Measurements from ENCODE around the gene TBC1D8. TPM values are rescaled to one million over a fixed set of nuclear protein-coding genes. Genes with fewer than 3 reads are reported as not detected.
A peak's percentile ranks its signal among the peaks of the same experiment; 100 is the strongest.

Gene TBC1D8
- polyA plus RNA-seq, 3 donors = 16.1 to 78.0 (median 22.4) TPM

GRCh38 chr2:101047075-101047766 lies 104.0 kb downstream of the TBC1D8 start:
- H3K27ac Mint-ChIP-seq = peak overlapping the region in 2 of 7 donors; percentile 51
- no peak overlapping the region for H3K9ac ChIP-seq (ENCODE audit: insufficient read depth, low read length, poor library complexity, severe bottlenecking)
- H3K79me2 ChIP-seq (ENCODE audit: insufficient read depth, low read length) = no peaks in the 10 kb centered on the region
- H3K9me3 Mint-ChIP-seq = peaks cover 0 to 2% (median 1%) of the 10 kb centered on the region in 7 donors
- 85% methylated on average over 10 of the region's 12 CpGs for WGBS (ENCODE audit: insufficient coverage)
- intact Hi-C loops (cut with micrococcal nuclease) = no loop called here
- no peaks in the 10 kb centered on the region for H3K27me3 Mint-ChIP-seq (ENCODE audit: low read depth in 3 of 3)
- H2AFZ ChIP-seq (ENCODE audit: insufficient read depth, low read depth, low read length, poor library complexity, severe bottlenecking) = no peak overlapping the region
- peaks cover 27 to 61% of the 10 kb centered on the region in 2 donors for H3K36me3 ChIP-seq (replicated peaks in 1 of 2; ENCODE audit: control insufficient read depth in 1 of 2, insufficient read depth in 2 of 2, low read length in 2 of 2)
- peaks cover 26% of the 10 kb centered on the region for H3K4me1 Mint-ChIP-seq
- H3K36me3 Mint-ChIP-seq = peaks cover 51 to 58% of the 10 kb centered on the region in 2 donors
- no peak overlapping the region for H3K4me3 Mint-ChIP-seq
- no peaks in the 10 kb centered on the region for H3K9me3 ChIP-seq (replicated peaks in 1 of 2; ENCODE audit: control insufficient read depth in 1 of 2, insufficient read depth in 1 of 2, low read length in 2 of 2)
- no peak overlapping the region for H3K27ac ChIP-seq (ENCODE audit: low read depth in 1 of 2, low read length in 2 of 2)
- TF ChIP-seq CTCF (IDR thresholded peaks at IDR 0.05) = no peak
- H3K4me2 ChIP-seq (replicated peaks; ENCODE audit: extremely low read depth, low read length, poor library complexity, severe bottlenecking) = no peak overlapping the region
- H4K20me1 ChIP-seq (ENCODE audit: insufficient read depth, low read length) = peaks cover 22% of the 10 kb centered on the region
- no peak for DNase-seq
- H3K4me3 ChIP-seq (replicated peaks in 1 of 3; ENCODE audit: low read depth in 2 of 3, low read length in 3 of 3) = no peak overlapping the region
- H3K27me3 ChIP-seq (ENCODE audit: control insufficient read depth in 2 of 2, insufficient read depth in 2 of 2, low read length in 2 of 2) = no peaks in the 10 kb centered on the region
- H3K4me1 ChIP-seq (ENCODE audit: control insufficient read depth in 1 of 2, insufficient read depth in 2 of 2, low read length in 2 of 2) = peaks cover 9 to 19% of the 10 kb centered on the region in 2 donors

- Histone ChIP-seq H3K27me3 (ENCODE audit: control insufficient read depth in 2 of 2, insufficient read depth in 2 of 2, low read length in 2 of 2) (no peaks in the 10 kb centered on the region), H3K27ac (ENCODE audit: low read depth in 1 of 2, low read length in 2 of 2) (no peak overlapping the region), H3K4me3 (replicated peaks in 1 of 3; ENCODE audit: low read depth in 2 of 3, low read length in 3 of 3) (no peak overlapping the region), H4K20me1 (ENCODE audit: insufficient read depth, low read length) (peaks cover 15% of the 10 kb centered on the region), H3K4me1 (ENCODE audit: control insufficient read depth in 1 of 2, insufficient read depth in 2 of 2, low read length in 2 of 2) (peaks cover 28 to 38% of the 10 kb centered on the region in 2 donors), H3K79me2 (ENCODE audit: insufficient read depth, low read length) (no peaks in the 10 kb centered on the region), H2AFZ (ENCODE audit: insufficient read depth, low read depth, low read length, poor library complexity, severe bottlenecking) (no peak overlapping the region), H3K9ac (ENCODE audit: insufficient read depth, low read length, poor library complexity, severe bottlenecking) (no peak overlapping the region), H3K9me3 (replicated peaks in 1 of 2; ENCODE audit: control insufficient read depth in 1 of 2, insufficient read depth in 1 of 2, low read length in 2 of 2) (no peaks in the 10 kb centered on the region), H3K36me3 (replicated peaks in 1 of 2; ENCODE audit: control insufficient read depth in 1 of 2, insufficient read depth in 2 of 2, low read length in 2 of 2) (peaks cover 24 to 44% of the 10 kb centered on the region in 2 donors), H3K4me2 (replicated peaks; ENCODE audit: extremely low read depth, low read length, poor library complexity, severe bottlenecking) (no peak overlapping the region)
- H3K36me3 Mint-ChIP-seq = peaks cover 34 to 47% of the 10 kb centered on the region in 2 donors
- TF ChIP-seq CTCF (IDR thresholded peaks at IDR 0.05) = no peak
- no peaks in the 10 kb centered on the region for H3K27me3 Mint-ChIP-seq (ENCODE audit: low read depth in 3 of 3)
- H3K27ac Mint-ChIP-seq = no peak overlapping the region
- no peak overlapping the region for H3K4me3 Mint-ChIP-seq
- 99% methylated on average over 10 of the region's 10 CpGs for WGBS (ENCODE audit: insufficient coverage)
- peaks cover 0 to 2% (median 0%) of the 10 kb centered on the region in 7 donors for H3K9me3 Mint-ChIP-seq
- intact Hi-C loops (cut with micrococcal nuclease) = no loop called here
- no peak for DNase-seq
- peaks cover 45% of the 10 kb centered on the region for H3K4me1 Mint-ChIP-seq
Measured at GRCh38 chr2:101045330-101045729, 105.9 kb downstream of the TBC1D8 start.

Data from CD14-positive monocyte (primary cell).